GM12891 (cell line): ENCODE results near the gene INPP5D.
A peak's percentile ranks its signal among the peaks of the same experiment; 100 is the strongest.

Experiments
- POLR2A ChIP-seq: IDR thresholded peaks from 2 replicates; pipeline ENCODE4 v1.6.1; 2011; ENCODE audit warnings: low read depth, low read length, control low read depth
- POLR2AphosphoS5 ChIP-seq: IDR thresholded peaks from 2 replicates; pipeline ENCODE4 v1.6.1; 2011; ENCODE audit warnings: low read depth, low read length, control low read depth
- SPI1 ChIP-seq: IDR thresholded peaks from 2 replicates; pipeline ENCODE4 v1.6.1; 2011; ENCODE audit warnings: low read depth, low read length, control low read depth
- TAF1 ChIP-seq: IDR thresholded peaks from 2 replicates; pipeline ENCODE4 v1.6.1; 2011; ENCODE audit warnings: low read depth, low read length, control low read depth

- TF ChIP-seq SPI1 (peak; percentile 87), POLR2A (no peak), TAF1 (no peak), POLR2AphosphoS5 (no peak)
Observed at GRCh38 chr2:233240897-233241296, 180.8 kb downstream of the INPP5D start.
